NCI-H146 treated with DMSO at 0.1 percent for 48 hours (cell line): Measurements from ENCODE around the gene OR52M1.
"Not testable (repeated sequence)": the region's sequence is repeated elsewhere in the genome, so short reads cannot be mapped to it uniquely, and the experiment has no call there.

Experiments
- DNase-seq: peaks from one replicate; lab custom pipeline; 2025; ENCODE audit not compliant: unreplicated experiment; lab: John Stamatoyannopoulos, UW

Gene OR52M1

GRCh38 chr11:4544891-4545290 lies at the start of gene OR52M1:
Gene OR52M1, plus strand, starts transcription at chr11:4545191. Its CDS starts 0 bp downstream, at chr11:4545191.
- no peak for DNase-seq

- DNase-seq, result no peak
These were observed 49.5 kb upstream of the OR52M1 start for GRCh38 chr11:4495487-4495886.

GRCh38 chr11:4495986-4496385 lies 49.0 kb upstream of the OR52M1 start:
- no peak for DNase-seq

GRCh38 chr11:4496557-4497248 lies 48.3 kb upstream of the OR52M1 start:
- DNase-seq, result no peak

GRCh38 chr11:4508886-4509285 lies 36.1 kb upstream of the OR52M1 start:
- DNase-seq, result no peak

- DNase-seq, result no peak
These were observed 33.4 kb upstream of the OR52M1 start for GRCh38 chr11:4511282-4512245.

GRCh38 chr11:4514196-4514595 lies 30.8 kb upstream of the OR52M1 start:
- DNase-seq, result no peak

- DNase-seq, result no peak
These were observed 22.7 kb upstream of the OR52M1 start for GRCh38 chr11:4522339-4522738.

GRCh38 chr11:4522752-4523151 lies 22.2 kb upstream of the OR52M1 start:
- DNase-seq, result no peak

- no peak for DNase-seq
These were observed 21.3 kb upstream of the OR52M1 start for GRCh38 chr11:4523666-4524065.

GRCh38 chr11:4527926-4528325 lies 17.1 kb upstream of the OR52M1 start:
- no peak for DNase-seq

- DNase-seq, result not testable (repeated sequence)
These were observed 13.3 kb upstream of the OR52M1 start for GRCh38 chr11:4531686-4532085.

- no peak for DNase-seq
These were observed 5.3 kb upstream of the OR52M1 start for GRCh38 chr11:4539603-4540219.

- DNase-seq, result no peak
These were observed 3.9 kb upstream of the OR52M1 start for GRCh38 chr11:4541071-4541470.

- DNase-seq, result no peak
These were observed 1.4 kb upstream of the OR52M1 start for GRCh38 chr11:4543561-4543960.

GRCh38 chr11:4546878-4547277 lies 1.9 kb downstream of the OR52M1 start:
- DNase-seq, result no peak

GRCh38 chr11:4547416-4547815 lies 2.4 kb downstream of the OR52M1 start:
- DNase-seq, result no peak

- no peak for DNase-seq
These were observed 6.5 kb downstream of the OR52M1 start for GRCh38 chr11:4551346-4551979.

- no peak for DNase-seq
These were observed 14.8 kb downstream of the OR52M1 start for GRCh38 chr11:4559527-4560440.

GRCh38 chr11:4560467-4560866 lies 15.5 kb downstream of the OR52M1 start:
- DNase-seq, result no peak
